Gastroesophageal sphincter (tissue), 4 donors: ENCODE data around the gene GPC3. TPM values are rescaled to one million over a fixed set of nuclear protein-coding genes. Genes with fewer than 3 reads are reported as not detected.

Experiments
- ATAC-seq: fragments of 150-250 bp; one replicate; pipeline ENCODE4 v1.9.1; 2016; ENCODE audit warnings: mild to moderate bottlenecking, moderate library complexity
- H3K27ac ChIP-seq, 4 donors: fragments of 200-600 bp; sonication (generic) in 3 of 4; 1 replicate in 3 of 4; 2 replicates in 1 of 4; pipeline ENCODE4 v1.5.1; 2016 to 2019
- H3K27me3 ChIP-seq: fragments of 200-600 bp; sonication (generic); one replicate; pipeline ENCODE4 v1.5.1; 2019
- H3K36me3 ChIP-seq, 2 donors: fragments of 200-600 bp; sonication (generic); one replicate each; pipeline ENCODE4 v1.5.1; 2019; ENCODE audit warnings: control low read depth in 1 of 2
- H3K4me1 ChIP-seq, 3 donors: fragments of 200-600 bp; sonication (generic); 1 replicate in 2 of 3; 2 replicates in 1 of 3; pipeline ENCODE4 v1.5.1; 2016 to 2019; ENCODE audit warnings: control low read depth in 2 of 3
- H3K4me3 ChIP-seq, 2 donors: fragments of 200-600 bp; sonication (generic); one replicate each; pipeline ENCODE4 v1.5.1; 2019; ENCODE audit warnings: mild to moderate bottlenecking in 1 of 2, moderate library complexity in 1 of 2
- H3K9me3 ChIP-seq, 3 donors: fragments of 200-600 bp; sonication (generic); one replicate each; pipeline ENCODE4 v1.5.1; 2017 to 2019; ENCODE audit warnings: control low read depth in 2 of 3
- CTCF ChIP-seq, 4 experiments: fragments of 200-600 bp in 2 of 4; fragments of 450-650 bp in 2 of 4; sonication (generic) in 1 of 4; IDR thresholded peaks; one replicate each; pipeline ENCODE4 v1.5.1; 2017 to 2019; ENCODE audit warnings: antibody characterized with exemption in 4 of 4, mild to moderate bottlenecking in 2 of 4, moderate library complexity in 2 of 4
- EP300 ChIP-seq: sonication (generic); formaldehyde crosslinking; IDR thresholded peaks from one replicate; pipeline ENCODE4 v1.6.1; 2017; ENCODE audit warnings: antibody characterized with exemption, mild to moderate bottlenecking
- POLR2A ChIP-seq, 2 donors: fragments of 450-650 bp; IDR thresholded peaks; one replicate each; pipeline ENCODE4 v1.6.1; 2017; ENCODE audit warnings: antibody characterized with exemption in 2 of 2, mild to moderate bottlenecking in 2 of 2, moderate library complexity in 1 of 2
- POLR2AphosphoS5 ChIP-seq: sonication (generic); formaldehyde crosslinking; IDR thresholded peaks from one replicate; pipeline ENCODE4 v1.6.1; 2017; ENCODE audit warnings: antibody characterized with exemption
- WGBS, 2 donors: methylation state at CpG; one replicate each; pipeline ENCODE4 v1.1.5; 2018; ENCODE audit warnings: low coverage in 1 of 2; 5-methylcytosine and 5-hydroxymethylcytosine counted together
- total RNA-seq, 4 donors: library from RNA; depleted of rRNA; stranded (reverse); fragments of >200 nt; gene quantifications; one replicate each; pipeline ENCODE4 v1.1.0, GENCODE V29; 2016

The GPC3 gene
- total RNA-seq, 4 donors from 2014 or later, result 5.8 to 19.7 (median 14.9) TPM

GRCh38 chrX:133523526-133523925 lies 461.9 kb downstream of the GPC3 start:
- no peak for ATAC-seq
- Histone ChIP-seq H3K4me3 (no peak overlapping the region), H3K27me3 (no peaks in the 10 kb centered on the region), H3K36me3 (no peaks in the 10 kb centered on the region), H3K4me1 (no peaks in the 10 kb centered on the region), H3K9me3 (no peaks in the 10 kb centered on the region), H3K27ac (no peak overlapping the region)
- no peak for TF ChIP-seq POLR2A (IDR thresholded peaks at IDR 0.05)
- TF ChIP-seq POLR2AphosphoS5, result no peak
- no peak for TF ChIP-seq EP300
- no peak for TF ChIP-seq CTCF (IDR thresholded peaks at IDR 0.05)
- no CpG with 5 or more reads among the region's 7 CpGs for WGBS, 2 donors

- WGBS, 2 donors, result 64% methylated on average over 2 of the region's 5 CpGs; no CpG with 5 or more reads in 1 of the 2 donors
- no peaks in the 10 kb centered on the region for H3K9me3 ChIP-seq
- peak; percentile 48 for ATAC-seq
- no peak for TF ChIP-seq POLR2A (IDR thresholded peaks at IDR 0.05)
- H3K27me3 ChIP-seq, result no peaks in the 10 kb centered on the region
- H3K4me3 ChIP-seq, result no peak overlapping the region
- no peaks in the 10 kb centered on the region for H3K4me1 ChIP-seq
- no peak overlapping the region for H3K27ac ChIP-seq
- no peaks in the 10 kb centered on the region for H3K36me3 ChIP-seq
These were observed 462.3 kb downstream of the GPC3 start for GRCh38 chrX:133523081-133523487.

- no peak overlapping the region for H3K4me3 ChIP-seq
- WGBS, 2 donors, result 43 to 57% methylated on average over 3 of the region's 3 CpGs
- ATAC-seq, result peak; percentile 50
- H3K36me3 ChIP-seq, result no peaks in the 10 kb centered on the region
- no peaks in the 10 kb centered on the region for H3K27me3 ChIP-seq
- H3K4me1 ChIP-seq, result no peaks in the 10 kb centered on the region
- no peak for TF ChIP-seq EP300
- no peak for TF ChIP-seq POLR2A (IDR thresholded peaks at IDR 0.05)
- TF ChIP-seq POLR2AphosphoS5, result no peak
- no peak for TF ChIP-seq CTCF (IDR thresholded peaks at IDR 0.05)
- H3K27ac ChIP-seq, result no peak overlapping the region
- no peaks in the 10 kb centered on the region for H3K9me3 ChIP-seq
These were observed 468.7 kb downstream of the GPC3 start for GRCh38 chrX:133516686-133517085.

GRCh38 chrX:133514486-133514885 lies 470.9 kb downstream of the GPC3 start:
- Histone ChIP-seq H3K27me3 (no peaks in the 10 kb centered on the region), H3K4me3 (no peak overlapping the region), H3K4me1 (no peaks in the 10 kb centered on the region), H3K27ac (no peak overlapping the region), H3K9me3 (no peaks in the 10 kb centered on the region), H3K36me3 (no peaks in the 10 kb centered on the region)
- TF ChIP-seq POLR2AphosphoS5 (no peak), POLR2A (IDR thresholded peaks at IDR 0.05) (no peak), EP300 (no peak), CTCF (IDR thresholded peaks at IDR 0.05) (no peak)
- no CpG with 5 or more reads among the region's 1 CpG for WGBS, 2 donors
- no peak for ATAC-seq

- Histone ChIP-seq H3K36me3 (no peaks in the 10 kb centered on the region), H3K4me3 (no peak overlapping the region), H3K27ac (peak overlapping the region in 1 of 4 donors; percentile 27), H3K27me3 (no peaks in the 10 kb centered on the region), H3K4me1 (no peaks in the 10 kb centered on the region), H3K9me3 (no peaks in the 10 kb centered on the region)
- TF ChIP-seq POLR2AphosphoS5 (peak; percentile 27), EP300 (no peak)
- no peak for ATAC-seq
- 100% methylated on average over 1 of the region's 5 CpGs; no CpG with 5 or more reads in 1 of the 2 donors for WGBS, 2 donors
These were observed 472.3 kb downstream of the GPC3 start for GRCh38 chrX:133513123-133513522.

GRCh38 chrX:133511041-133511440 lies 474.4 kb downstream of the GPC3 start:
- H3K9me3 ChIP-seq, result no peaks in the 10 kb centered on the region
- TF ChIP-seq POLR2AphosphoS5 (peak; percentile 87), EP300 (no peak), POLR2A (IDR thresholded peaks at IDR 0.05) (no peak), CTCF (IDR thresholded peaks at IDR 0.05) (no peak)
- no peak for ATAC-seq
- H3K4me3 ChIP-seq, result no peak overlapping the region
- H3K36me3 ChIP-seq, result no peaks in the 10 kb centered on the region
- no peaks in the 10 kb centered on the region for H3K27me3 ChIP-seq
- no peaks in the 10 kb centered on the region for H3K4me1 ChIP-seq
- WGBS, 2 donors, result 32 to 38% methylated on average over 2 to 3 of the region's 3 CpGs
- H3K27ac ChIP-seq, result peak overlapping the region in 3 of 4 donors; percentile 28 to 52 (median 41)
